HTERT RPE-1 (cell line): ENCODE data around the gene IGSF9.

Experiments
- in situ Hi-C: fragments of 300-500 bp; cut with MboI; formaldehyde crosslinking; loops from 4 replicates; pipeline ENCODE4 v1.14.3; 2020; ENCODE audit warnings: low sequenced_read_pairs

IGSF9 gene

DNA sequence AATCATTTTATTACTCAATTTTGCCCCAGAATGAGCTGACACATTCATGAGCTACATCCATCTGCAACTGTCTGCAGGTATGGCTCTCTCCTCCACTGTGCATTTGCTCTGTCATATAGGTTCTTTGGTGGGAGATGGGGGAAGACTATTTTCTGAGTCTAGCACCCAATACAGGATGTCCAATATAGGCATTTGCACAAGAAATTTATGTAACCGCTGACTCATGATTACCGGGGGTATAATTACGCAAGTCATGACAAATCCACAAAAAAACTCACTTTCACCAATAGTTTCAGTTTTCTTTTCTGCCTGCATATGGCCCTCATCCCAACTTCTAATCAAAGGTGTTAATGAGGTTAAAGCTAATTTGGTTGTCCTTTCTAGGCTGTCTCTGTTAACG is 65.4 kb downstream of the IGSF9 start:
- in situ Hi-C loops: loop anchor here (25.0 kb wide), 1 partner anchor 93 kb away; the partner anchor contains the start of gene DUSP23

DNA sequence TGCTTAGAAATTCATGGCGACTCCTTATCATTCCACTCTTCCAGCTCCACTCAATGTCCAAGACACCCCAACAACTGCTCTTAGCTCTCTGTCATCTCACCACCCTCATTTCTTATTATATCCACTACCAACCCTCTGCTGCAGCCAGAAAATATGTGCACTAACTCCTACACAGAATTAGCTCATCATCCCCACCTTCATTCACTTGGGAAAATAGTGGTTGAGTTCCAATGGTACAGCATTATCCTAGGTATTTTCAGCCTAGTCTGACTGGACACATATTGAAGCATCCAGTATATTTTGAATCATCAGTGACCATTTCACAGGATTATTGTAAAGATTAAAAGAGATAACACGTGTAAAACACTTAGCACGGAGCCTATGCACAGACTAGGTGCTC is 66.3 kb downstream of the IGSF9 start:
- in situ Hi-C loops: loop anchor here (25.0 kb wide), 1 partner anchor 92 kb away; the partner anchor contains the start of gene DUSP23

- in situ Hi-C loops: loop anchor here (25.0 kb wide), 1 partner anchor 91 kb away; the partner anchor contains the start of gene DUSP23
These were observed 67.5 kb downstream of the IGSF9 start for GRCh38 chr1:159877695-159878444.
